Measurements from ENCODE around the gene RERE. TPM values are rescaled to one million over a fixed set of nuclear protein-coding genes. Genes with fewer than 3 reads are reported as not detected.

The RERE gene
- total RNA-seq, 1 experiment from 2014 or later = 40.6 TPM

- Histone ChIP-seq H3K4me3 (replicated peaks in 1 of 2; ENCODE audit: low read depth in 1 of 2, low read length in 2 of 2) (no peak overlapping the region), H3K9me3 (ENCODE audit: control insufficient read depth in 1 of 2, insufficient read depth in 1 of 2, low read depth in 1 of 2, low read length in 2 of 2) (no peaks in the 10 kb centered on the region), H3K27ac (ENCODE audit: low read depth, low read length) (no peak overlapping the region), H4K20me1 (ENCODE audit: insufficient read depth) (no peaks in the 10 kb centered on the region), H2AFZ (ENCODE audit: low read depth, low read length, poor library complexity, severe bottlenecking) (no peak overlapping the region), H3K9me2 (ENCODE audit: insufficient read depth) (no peaks in the 10 kb centered on the region), H3K4me2 (ENCODE audit: low read length) (no peak overlapping the region), H3K4me1 (ENCODE audit: control insufficient read depth in 1 of 2, insufficient read depth in 2 of 2, low read length in 2 of 2) (peaks cover 5 to 11% of the 10 kb centered on the region in 2 experiments; a peak in 3 of 4 replicates), H3K27me3 (ENCODE audit: insufficient read depth, low read length) (no peaks in the 10 kb centered on the region), H3K9ac (ENCODE audit: low read length) (no peak overlapping the region), H3K36me3 (ENCODE audit: control insufficient read depth in 1 of 2, insufficient read depth in 2 of 2, low read length in 2 of 2) (0 out of 4 replicates have a peak, but pooled peaks cover 0 to 2% of the 10 kb centered on the region in 2 experiments), H3K79me2 (ENCODE audit: insufficient read depth, low read length) (peaks cover 15% of the 10 kb centered on the region)
- ChIA-PET CTCF (no interaction called here), POLR2A (no interaction called here), RAD21 (ENCODE audit: low non-redundant PET in 1 of 2, low total read pairs in 2 of 2, uncharacterized antibody in 2 of 2, unreplicated experiment in 2 of 2) (interaction anchor here in 1 of 2 experiments (0.5 kb wide), 1 partner anchor 14 kb away, joined by 3 read pairs; no protein-coding TSS in a partner anchor)
- no TSS peak for BruUV-seq (replicated peaks)
- TF ChIP-seq SRF (IDR thresholded peaks at IDR 0.05; ENCODE audit: low read depth) = no peak
- TF ChIP-seq CBX3 (IDR thresholded peaks at IDR 0.05; ENCODE audit: low read depth) = no peak
- no peak for TF ChIP-seq SIN3A (IDR thresholded peaks at IDR 0.05; ENCODE audit: low read depth)
- TF ChIP-seq FOSL1 (IDR thresholded peaks at IDR 0.05; ENCODE audit: low read depth) = no peak
- no peak for TF ChIP-seq ZFX (IDR thresholded peaks at IDR 0.05)
- DNase-seq (ENCODE audit: low read depth, low spot score) = no peak
- ATAC-seq = no peak
- intact Hi-C loops (cut with micrococcal nuclease) = no loop called here
Observed at GRCh38 chr1:8418301-8418700, 399.1 kb downstream of the RERE start.

DNA sequence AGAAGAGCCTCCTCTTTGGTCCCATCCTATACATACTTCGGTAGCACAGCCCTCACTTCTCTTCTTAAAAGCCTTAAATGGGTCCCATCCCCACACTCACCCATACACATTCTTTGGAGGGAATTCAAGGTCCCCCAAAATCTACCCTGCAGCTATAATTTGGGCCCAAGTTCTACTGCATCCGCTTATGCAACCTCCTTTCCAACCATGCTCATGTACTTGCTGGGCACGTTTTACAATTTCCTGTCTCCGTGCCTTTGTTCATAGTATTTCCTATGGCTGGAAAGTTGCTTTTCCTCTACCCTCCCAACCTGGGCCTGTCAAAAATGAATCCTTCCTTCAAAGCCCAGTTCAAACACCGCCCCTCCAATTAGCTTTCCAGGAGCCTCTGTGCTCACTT, 399.8 kb downstream of the RERE start:
- Histone ChIP-seq H3K36me3 (ENCODE audit: control insufficient read depth in 1 of 2, insufficient read depth in 2 of 2, low read length in 2 of 2) (0 out of 4 replicates have a peak, but pooled peaks cover 0 to 2% of the 10 kb centered on the region in 2 experiments), H3K27me3 (ENCODE audit: insufficient read depth, low read length) (no peaks in the 10 kb centered on the region), H3K4me2 (ENCODE audit: low read length) (no peak overlapping the region), H3K79me2 (ENCODE audit: insufficient read depth, low read length) (peaks cover 10% of the 10 kb centered on the region), H3K9me2 (ENCODE audit: insufficient read depth) (no peaks in the 10 kb centered on the region), H3K9me3 (ENCODE audit: control insufficient read depth in 1 of 2, insufficient read depth in 1 of 2, low read depth in 1 of 2, low read length in 2 of 2) (no peaks in the 10 kb centered on the region), H4K20me1 (ENCODE audit: insufficient read depth) (no peaks in the 10 kb centered on the region), H3K27ac (ENCODE audit: low read depth, low read length) (no peak overlapping the region), H3K4me1 (ENCODE audit: control insufficient read depth in 1 of 2, insufficient read depth in 2 of 2, low read length in 2 of 2) (peaks cover 7 to 10% of the 10 kb centered on the region in 2 experiments; a peak in 3 of 4 replicates), H3K4me3 (replicated peaks in 1 of 2; ENCODE audit: low read depth in 1 of 2, low read length in 2 of 2) (no peak overlapping the region), H3K9ac (ENCODE audit: low read length) (no peak overlapping the region), H2AFZ (ENCODE audit: low read depth, low read length, poor library complexity, severe bottlenecking) (no peak overlapping the region)
- CTCF ChIA-PET = no interaction called here
- TF ChIP-seq ZFX (IDR thresholded peaks at IDR 0.05) (no peak), FOSL1 (IDR thresholded peaks at IDR 0.05; ENCODE audit: low read depth) (no peak), ZNF274 (IDR thresholded peaks at IDR 0.05; ENCODE audit: low read depth, low read length) (no peak), RAD21 (IDR thresholded peaks at IDR 0.05; ENCODE audit: low read depth) (no peak), SIN3A (IDR thresholded peaks at IDR 0.05; ENCODE audit: low read depth) (no peak), EZH2phosphoT487 (IDR thresholded peaks at IDR 0.05; ENCODE audit: borderline replicate concordance) (no peak), JUND (IDR thresholded peaks at IDR 0.05) (no peak), CBX3 (IDR thresholded peaks at IDR 0.05; ENCODE audit: low read depth) (no peak), CEBPB (IDR thresholded peaks at IDR 0.05; ENCODE audit: low read depth) (no peak), POLR2AphosphoS5 (IDR thresholded peaks at IDR 0.05; ENCODE audit: low read depth, low read length) (no peak)
- TF ChIP-seq, protein P1, sequence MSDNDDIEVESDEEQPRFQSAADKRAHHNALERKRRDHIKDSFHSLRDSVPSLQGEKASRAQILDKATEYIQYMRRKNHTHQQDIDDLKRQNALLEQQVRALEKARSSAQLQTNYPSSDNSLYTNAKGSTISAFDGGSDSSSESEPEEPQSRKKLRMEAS (IDR thresholded peaks at IDR 0.05) = no peak
- TF ChIP-seq, protein P2, sequence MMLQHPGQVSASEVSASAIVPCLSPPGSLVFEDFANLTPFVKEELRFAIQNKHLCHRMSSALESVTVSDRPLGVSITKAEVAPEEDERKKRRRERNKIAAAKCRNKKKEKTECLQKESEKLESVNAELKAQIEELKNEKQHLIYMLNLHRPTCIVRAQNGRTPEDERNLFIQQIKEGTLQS (IDR thresholded peaks at IDR 0.05) = no peak
- BruUV-seq (replicated peaks) = no TSS peak
- intact Hi-C loops (cut with micrococcal nuclease) = no loop called here
- DNase-seq (ENCODE audit: low read depth, low spot score) (no peak), ATAC-seq (no peak)
- POLR2A ChIA-PET = no interaction called here
- RAD21 ChIA-PET (ENCODE audit: low non-redundant PET in 1 of 2, low total read pairs in 2 of 2, uncharacterized antibody in 2 of 2, unreplicated experiment in 2 of 2) = no interaction called here
